ENCODE data around the gene NCAM1.

- TF ChIP-seq CTCF (IDR thresholded peaks at IDR 0.05) (no peak), ZFX (IDR thresholded peaks at IDR 0.05; ENCODE audit: borderline replicate concordance) (no peak)
Measured at GRCh38 chr11:113286509-113287497, 325.6 kb downstream of the NCAM1 start.

Measured in 22Rv1 (cell line).